ENCODE data around the gene CSAD. TPM values are rescaled to one million over a fixed set of nuclear protein-coding genes. Genes with fewer than 3 reads are reported as not detected.
"Not testable (repeated sequence)": the region's sequence is repeated elsewhere in the genome, so short reads cannot be mapped to it uniquely, and the experiment has no call there.

Gene CSAD
- polyA plus RNA-seq, 1 donor: 60.7 TPM

GRCh38 chr12:53217931-53218307 is 37.2 kb upstream of the CSAD start:
- DNase-seq: no peak

DNA sequence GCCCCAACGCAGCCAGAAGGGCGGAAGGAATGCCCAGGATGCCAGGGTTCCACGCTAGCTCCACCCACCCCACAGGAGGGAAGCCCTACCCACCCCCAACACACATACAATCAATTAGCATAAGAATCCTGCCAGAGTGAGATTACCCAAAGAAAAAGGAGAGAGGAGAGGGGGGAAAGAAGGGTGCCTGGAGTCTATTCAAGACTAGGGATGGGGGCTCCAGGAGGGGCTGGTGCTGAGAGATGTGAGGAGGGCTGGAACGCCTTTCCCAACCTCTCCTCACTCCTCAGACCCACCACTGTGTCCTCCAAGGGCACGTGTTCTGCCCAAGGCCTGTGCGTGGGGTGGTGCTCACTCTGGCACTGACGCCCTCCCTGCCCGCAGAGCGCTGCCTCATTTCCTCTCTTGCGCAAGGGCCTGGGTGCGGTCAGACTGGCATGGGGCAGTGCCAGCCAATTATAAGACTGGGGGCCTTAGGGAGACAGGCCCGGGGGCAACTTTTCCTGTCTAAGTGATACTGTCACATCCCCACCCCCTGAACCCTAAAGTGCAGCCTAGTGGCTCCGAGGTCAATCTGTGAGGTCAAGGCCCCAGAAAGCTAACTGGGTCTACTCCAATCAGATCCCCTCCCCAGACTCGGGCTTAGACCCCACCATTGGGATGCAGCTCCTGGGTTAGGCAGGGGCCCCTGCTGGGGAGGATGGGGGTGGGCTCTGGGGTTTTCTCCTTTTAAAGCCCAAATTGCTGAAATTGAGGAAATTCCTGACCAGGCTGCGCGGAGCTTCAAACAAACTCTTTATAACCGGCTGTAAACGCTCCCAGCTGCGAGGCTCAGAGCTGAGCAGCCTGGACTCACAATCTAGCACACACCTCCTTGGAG is 36.6 kb upstream of the CSAD start:
- no peak for DNase-seq

DNA sequence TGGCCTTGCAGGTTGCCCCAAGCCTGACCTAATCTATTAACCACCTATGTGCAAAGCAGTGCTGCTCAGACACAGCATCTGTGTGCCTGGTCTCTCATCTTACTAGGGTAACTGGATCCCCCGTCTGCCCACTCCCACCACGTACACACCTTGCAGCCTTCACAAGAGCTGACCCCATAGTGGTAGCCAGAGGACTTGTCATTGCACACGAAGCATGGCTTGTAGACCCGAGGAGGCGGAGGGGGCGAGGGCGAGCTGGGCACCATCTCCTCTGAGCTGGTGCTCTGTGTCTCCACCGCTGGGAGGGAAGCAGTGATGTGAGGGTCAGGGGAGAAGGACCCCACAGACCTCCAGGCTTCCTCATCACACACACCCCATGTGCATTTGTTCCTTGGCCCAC is 34.8 kb upstream of the CSAD start:
- DNase-seq: no peak

DNA sequence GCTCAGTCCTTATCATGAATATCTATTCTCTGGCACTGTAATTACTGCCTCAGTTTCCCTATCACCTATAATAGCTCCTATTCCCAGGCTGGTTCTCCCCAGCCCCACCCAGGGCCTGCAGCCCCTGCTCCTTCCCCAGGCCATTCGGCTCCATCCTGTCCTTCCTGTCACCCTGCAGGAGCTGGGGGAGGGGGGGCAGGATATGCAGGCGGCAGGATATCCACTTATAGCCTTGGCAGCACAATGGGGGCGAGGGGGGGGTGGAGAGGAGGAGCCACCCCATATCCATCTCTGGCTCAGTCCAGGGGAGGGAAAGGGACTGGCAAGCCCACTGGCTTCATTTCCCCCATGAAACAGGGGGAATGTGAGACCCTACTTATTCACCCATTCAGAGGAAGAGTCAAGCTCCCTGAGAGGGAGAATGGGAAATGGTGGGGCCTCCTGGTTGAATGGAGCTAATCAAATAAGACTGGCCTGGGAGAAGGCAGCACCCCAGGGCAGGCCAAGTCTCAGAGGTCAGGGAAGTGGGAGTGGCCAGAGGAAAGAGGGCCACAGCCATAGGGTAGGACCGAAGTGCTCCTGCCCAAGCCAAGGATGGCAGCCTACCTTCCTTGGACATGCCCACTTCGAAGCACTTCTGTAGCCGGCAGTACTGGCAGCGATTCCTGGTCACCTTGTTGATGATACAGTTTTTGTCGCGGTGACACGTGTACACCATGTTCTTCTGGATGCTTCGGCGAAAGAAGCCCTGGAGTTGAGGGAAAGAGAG is 34.1 kb upstream of the CSAD start:
- DNase-seq: no peak

- DNase-seq: no peak
Observed at GRCh38 chr12:53214221-53214620, 33.5 kb upstream of the CSAD start.

- peak; percentile 83 for DNase-seq
Observed at GRCh38 chr12:53213348-53213747, 32.6 kb upstream of the CSAD start.

GRCh38 chr12:53212931-53213330 is 32.2 kb upstream of the CSAD start:
- DNase-seq: no peak

DNA sequence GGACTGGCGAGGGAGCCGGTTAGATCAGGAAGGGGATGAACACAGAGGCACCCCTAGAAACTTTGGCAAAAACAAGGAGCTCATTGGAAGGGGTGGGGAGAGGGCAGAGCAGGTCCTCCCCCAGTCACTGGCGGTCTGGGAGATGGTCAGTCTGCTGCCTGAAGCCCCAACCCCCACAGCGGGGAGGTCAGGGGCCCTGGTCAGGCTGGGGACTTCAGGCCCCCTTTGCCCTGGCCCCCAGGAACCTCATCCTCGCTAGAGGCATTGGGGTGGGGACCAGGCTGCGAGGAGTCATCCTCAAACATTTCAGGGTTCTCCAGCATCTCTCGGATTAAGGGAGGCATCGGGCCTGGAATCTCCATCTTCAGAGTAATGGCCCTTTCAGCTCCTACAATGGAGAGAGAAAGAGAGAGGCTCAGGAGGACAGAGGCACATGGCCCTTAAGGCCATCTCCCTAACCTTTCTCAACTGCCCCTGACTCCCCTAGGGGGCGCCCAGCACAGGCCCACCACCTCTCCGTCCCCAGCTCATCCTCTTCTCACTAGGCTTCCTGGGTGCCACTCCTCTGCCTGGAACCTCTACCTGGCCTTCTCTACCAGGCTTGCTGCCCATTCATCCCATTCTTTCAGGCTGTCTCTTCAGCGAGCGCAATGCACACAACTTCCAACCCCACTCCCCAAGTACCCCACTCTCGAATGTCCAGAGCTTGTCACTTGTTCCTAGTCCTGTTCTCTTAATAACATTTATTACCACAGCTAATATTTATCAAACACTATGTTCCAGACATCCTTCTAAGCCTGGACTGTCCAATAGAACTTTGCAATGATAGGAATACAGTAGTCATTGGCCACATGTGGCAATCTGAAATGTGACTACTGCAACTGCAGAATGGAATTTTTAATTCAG is 31.0 kb upstream of the CSAD start:
- DNase-seq: no peak

DNA sequence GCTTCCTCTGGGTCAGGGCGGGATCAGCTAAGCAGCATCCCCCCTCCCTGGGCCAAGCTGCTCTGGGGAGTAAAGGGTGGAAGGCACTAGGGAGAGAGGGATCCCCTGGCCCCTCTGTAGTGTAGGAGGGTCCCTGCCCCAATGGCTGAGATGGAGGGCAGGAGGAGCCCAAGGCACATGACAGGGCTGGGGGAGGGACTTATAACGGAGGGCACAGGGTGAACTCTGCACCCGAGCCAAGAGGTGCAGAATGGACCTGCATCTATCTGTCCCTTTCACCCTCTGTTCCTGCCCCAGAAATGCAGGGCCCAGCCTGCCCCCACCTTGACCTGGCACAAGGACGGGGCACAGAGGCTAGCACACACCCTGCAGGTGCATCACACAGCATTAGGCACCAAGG is 30.1 kb upstream of the CSAD start:
- DNase-seq: no peak

DNA sequence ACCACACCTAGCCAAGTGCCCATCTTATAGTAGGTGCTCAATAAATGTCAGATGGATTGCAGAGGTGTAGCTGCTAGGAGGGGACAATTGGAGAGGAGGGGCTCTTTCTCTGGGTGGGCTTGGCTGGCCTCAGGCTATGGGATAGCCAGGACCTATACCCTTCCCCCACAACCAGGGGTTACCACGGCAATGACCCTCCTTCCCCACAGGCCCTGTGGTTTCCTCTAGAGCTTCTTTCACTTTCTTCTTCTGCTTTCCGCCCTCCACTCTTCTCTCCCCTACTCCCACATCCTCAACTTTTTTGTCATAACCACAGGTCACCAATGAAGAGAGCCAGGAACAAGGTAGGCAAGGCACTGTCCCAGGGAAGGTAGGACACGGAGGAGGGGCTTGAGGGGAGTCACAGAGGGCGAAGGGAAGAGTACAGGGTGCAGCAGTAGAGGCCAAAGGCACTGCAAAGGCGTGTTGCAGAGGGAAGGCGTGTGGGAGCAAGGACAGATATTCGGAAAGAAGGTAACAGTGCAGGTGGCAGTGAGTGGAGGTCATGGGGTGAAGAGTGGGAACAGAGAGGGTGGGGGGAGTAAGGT is 28.2 kb upstream of the CSAD start:
- DNase-seq: no peak

DNA sequence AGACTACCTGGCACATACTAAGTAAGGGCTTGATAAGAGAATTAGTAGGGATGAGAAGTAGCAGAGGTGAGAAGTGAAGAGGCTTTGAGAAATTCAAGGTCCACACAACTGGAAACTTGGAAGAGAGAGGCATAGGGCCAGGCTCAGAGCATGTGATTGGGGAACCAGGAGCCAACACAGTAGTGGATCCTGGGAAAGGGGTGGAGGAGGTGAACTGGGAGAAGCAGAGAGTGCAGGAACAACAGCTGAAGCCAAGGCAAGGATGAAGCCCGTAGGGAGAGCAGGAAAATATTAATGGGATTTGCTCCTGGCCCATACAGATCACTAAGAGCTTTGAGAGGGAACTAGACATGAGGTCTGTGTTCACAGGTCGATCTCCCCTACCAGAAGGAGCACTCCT is 27.7 kb upstream of the CSAD start:
- no peak for DNase-seq

- DNase-seq: no peak
Observed at GRCh38 chr12:53207042-53207441, 26.3 kb upstream of the CSAD start, which contains the start of gene ITGB7. Gene ITGB7, minus strand, starts transcription at chr12:53207251. Its CDS starts 6,808 bp downstream, at chr12:53200443.

GRCh38 chr12:53205747-53206419 is 25.2 kb upstream of the CSAD start:
- DNase-seq: no peak

DNA sequence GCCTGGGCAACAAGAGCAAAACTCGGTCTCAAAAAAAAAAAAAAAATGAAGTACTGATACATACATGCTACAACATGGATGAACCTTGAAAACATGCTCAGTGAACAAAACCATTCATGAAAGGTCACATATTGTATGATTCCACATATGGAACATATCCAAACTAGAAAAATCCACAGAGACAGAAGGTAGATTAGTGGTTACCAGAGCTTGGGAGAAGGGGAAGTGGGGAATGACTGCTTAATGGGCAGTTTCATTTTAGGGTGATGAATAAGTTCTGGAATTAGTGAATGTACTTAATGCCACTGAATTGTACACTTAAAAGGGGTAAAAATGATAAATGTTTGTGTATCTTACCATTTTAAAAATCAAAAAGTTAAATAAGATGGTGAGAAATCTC is 23.6 kb upstream of the CSAD start:
- no peak for DNase-seq

DNA sequence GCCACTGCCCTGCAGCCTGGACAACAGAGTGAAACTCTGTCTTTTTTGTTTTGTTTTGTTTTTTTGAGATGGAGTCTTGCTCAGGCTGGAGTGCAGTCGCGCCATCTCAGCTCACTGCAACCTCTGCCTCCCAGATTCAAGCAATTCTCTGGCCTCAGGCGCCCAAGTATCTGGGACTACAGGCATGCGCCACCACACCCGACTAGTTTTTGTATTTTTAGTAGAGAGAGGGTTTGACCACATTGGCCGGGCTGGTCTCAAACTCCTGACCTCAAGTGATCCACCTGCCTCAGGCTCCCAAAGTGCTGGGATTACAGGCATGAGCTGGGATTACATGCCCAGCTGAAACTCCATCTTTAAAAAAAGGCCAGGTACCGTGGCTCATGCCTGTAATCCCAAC is 21.6 kb upstream of the CSAD start:
- DNase-seq: not testable (repeated sequence)

- no peak for DNase-seq
Observed at GRCh38 chr12:53201639-53202038, 20.9 kb upstream of the CSAD start.

GRCh38 chr12:53201177-53201541 is 20.4 kb upstream of the CSAD start:
- no peak for DNase-seq

- DNase-seq: no peak
Observed at GRCh38 chr12:53200458-53201176, 19.9 kb upstream of the CSAD start.

GRCh38 chr12:53200107-53200457 is 19.4 kb upstream of the CSAD start:
- no peak for DNase-seq

GRCh38 chr12:53199700-53200099 is 19.0 kb upstream of the CSAD start:
- DNase-seq: no peak

GRCh38 chr12:53198486-53199110 is 17.9 kb upstream of the CSAD start:
- DNase-seq: no peak

Measured in hindlimb muscle (tissue), 1 donor.